ENCODE results near the gene ARSG. TPM values are rescaled to one million over a fixed set of nuclear protein-coding genes. Genes with fewer than 3 reads are reported as not detected.
"Not testable (repeated sequence)": the region's sequence is repeated elsewhere in the genome, so short reads cannot be mapped to it uniquely, and the experiment has no call there.

The ARSG gene
- polyA plus RNA-seq, 4 donors: 3.6 to 6.7 (median 5.1) TPM

GRCh38 chr17:68302666-68303065 is 11.4 kb downstream of the ARSG start:
- DNase-seq (ENCODE audit: low read depth in 4 of 4, low spot score in 3 of 4): no peak

- DNase-seq (ENCODE audit: low read depth in 4 of 4, low spot score in 3 of 4): no peak
Observed at GRCh38 chr17:68304706-68305105, 13.4 kb downstream of the ARSG start.

GRCh38 chr17:68305142-68305541 is 13.8 kb downstream of the ARSG start:
- no peak for DNase-seq (ENCODE audit: low read depth in 4 of 4, low spot score in 3 of 4)

GRCh38 chr17:68306819-68307218 is 15.5 kb downstream of the ARSG start:
- no peak for DNase-seq (ENCODE audit: low read depth in 4 of 4, low spot score in 3 of 4)

- no peak for DNase-seq (ENCODE audit: low read depth in 4 of 4, low spot score in 3 of 4)
Observed at GRCh38 chr17:68307443-68307842, 16.1 kb downstream of the ARSG start.

- DNase-seq (ENCODE audit: low read depth in 4 of 4, low spot score in 3 of 4): not testable (repeated sequence)
Observed at GRCh38 chr17:68308486-68308885, 17.2 kb downstream of the ARSG start.

GRCh38 chr17:68309066-68309670 is 17.9 kb downstream of the ARSG start:
- not testable (repeated sequence) for DNase-seq (ENCODE audit: low read depth in 4 of 4, low spot score in 3 of 4)

GRCh38 chr17:68310152-68310551 is 18.9 kb downstream of the ARSG start:
- DNase-seq (ENCODE audit: low read depth in 4 of 4, low spot score in 3 of 4): no peak

- no peak for DNase-seq (ENCODE audit: low read depth in 4 of 4, low spot score in 3 of 4)
Observed at GRCh38 chr17:68314916-68315535, 23.7 kb downstream of the ARSG start.

- no peak for DNase-seq (ENCODE audit: low read depth in 4 of 4, low spot score in 3 of 4)
Observed at GRCh38 chr17:68315930-68316329, 24.6 kb downstream of the ARSG start.

- no peak for DNase-seq (ENCODE audit: low read depth in 4 of 4, low spot score in 3 of 4)
Observed at GRCh38 chr17:68317458-68317857, 26.2 kb downstream of the ARSG start.

- no peak for DNase-seq (ENCODE audit: low read depth in 4 of 4, low spot score in 3 of 4)
Observed at GRCh38 chr17:68318103-68318991, 27.1 kb downstream of the ARSG start.

GRCh38 chr17:68319410-68320162 is 28.3 kb downstream of the ARSG start:
- no peak for DNase-seq (ENCODE audit: low read depth in 4 of 4, low spot score in 3 of 4)

GRCh38 chr17:68320311-68320865 is 29.1 kb downstream of the ARSG start:
- no peak for DNase-seq (ENCODE audit: low read depth in 4 of 4, low spot score in 3 of 4)

GRCh38 chr17:68320943-68321555 is 29.8 kb downstream of the ARSG start:
- DNase-seq (ENCODE audit: low read depth in 4 of 4, low spot score in 3 of 4): no peak

GRCh38 chr17:68321556-68321954 is 30.3 kb downstream of the ARSG start:
- no peak for DNase-seq (ENCODE audit: low read depth in 4 of 4, low spot score in 3 of 4)

- DNase-seq (ENCODE audit: low read depth in 4 of 4, low spot score in 3 of 4): no peak
Observed at GRCh38 chr17:68322630-68323029, 31.3 kb downstream of the ARSG start.

- no peak for DNase-seq (ENCODE audit: low read depth in 4 of 4, low spot score in 3 of 4)
Observed at GRCh38 chr17:68324114-68324513, 32.8 kb downstream of the ARSG start.

GRCh38 chr17:68324654-68325336 is 33.5 kb downstream of the ARSG start:
- no peak for DNase-seq (ENCODE audit: low read depth in 4 of 4, low spot score in 3 of 4)

- no peak for DNase-seq (ENCODE audit: low read depth in 4 of 4, low spot score in 3 of 4)
Observed at GRCh38 chr17:68325961-68326360, 34.7 kb downstream of the ARSG start.

Data from right renal pelvis (tissue), 4 donors.